GM20431 (cell line): ENCODE data around the gene F13B.
"Not testable (repeated sequence)": the region's sequence is repeated elsewhere in the genome, so short reads cannot be mapped to it uniquely, and the experiment has no call there.

Experiments used
- in situ Hi-C: fragments of 300-500 bp; cut with MseI, MboI; formaldehyde crosslinking; loops from one replicate; pipeline ENCODE4 v1.15.0; 2020; ENCODE audit warnings: low sequenced_read_pairs; ENCODE audit not compliant: unreplicated experiment

The F13B gene

GRCh38 chr1:197062692-197063091, 4.4 kb downstream of the F13B start:
- in situ Hi-C loops, result no loop called here

DNA sequence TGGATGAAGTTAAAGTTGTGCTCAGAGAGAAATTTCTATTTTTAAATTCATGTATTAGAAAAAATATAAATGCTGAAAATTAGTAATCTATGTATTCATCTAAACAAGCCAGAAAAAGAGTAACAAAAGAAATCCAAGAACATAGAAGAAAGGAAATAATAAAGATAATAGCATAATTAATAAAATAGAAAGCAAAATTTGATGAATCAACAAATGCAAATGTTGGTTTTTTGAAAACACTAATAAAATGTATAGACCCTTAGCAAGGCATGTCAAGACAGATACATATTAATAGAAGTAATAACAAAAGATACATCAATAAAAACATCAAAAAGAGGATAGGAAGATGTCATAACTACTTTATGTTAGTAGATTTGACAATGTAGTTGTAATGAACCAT, 18.0 kb downstream of the F13B start:
- in situ Hi-C loops, result no loop called here

DNA sequence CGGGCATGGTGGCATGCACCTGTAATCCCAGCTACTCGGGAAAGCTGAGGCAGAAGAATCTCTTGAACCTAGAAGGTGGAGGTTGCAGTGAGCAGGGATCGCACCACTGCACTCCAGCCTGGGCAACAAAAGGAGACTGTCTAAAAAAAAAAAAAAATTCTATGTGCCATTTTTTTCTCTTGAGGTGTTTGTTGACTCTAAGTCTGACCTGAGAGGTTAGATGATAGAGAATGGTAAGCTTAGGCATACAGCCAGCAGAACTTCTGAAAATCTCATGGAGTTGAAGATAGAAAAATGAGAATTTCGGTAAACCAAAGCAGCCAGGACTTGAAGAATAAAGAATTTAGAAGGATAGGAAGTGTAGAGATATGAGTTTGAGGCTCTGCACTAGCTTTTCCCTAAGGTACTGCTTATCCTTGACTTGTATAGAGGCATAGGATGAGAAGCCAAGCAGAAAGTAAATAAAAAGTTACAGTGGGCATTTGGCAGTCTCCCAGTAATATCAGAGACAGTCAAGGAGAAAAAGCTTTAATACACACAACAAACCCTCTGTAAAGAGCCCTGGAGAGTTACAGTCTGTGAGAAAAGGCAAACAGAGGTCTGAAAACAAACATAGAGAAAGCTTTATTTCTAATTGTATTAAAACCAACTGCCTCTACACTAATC, 24.3 kb downstream of the F13B start:
- in situ Hi-C loops, result no loop called here

DNA sequence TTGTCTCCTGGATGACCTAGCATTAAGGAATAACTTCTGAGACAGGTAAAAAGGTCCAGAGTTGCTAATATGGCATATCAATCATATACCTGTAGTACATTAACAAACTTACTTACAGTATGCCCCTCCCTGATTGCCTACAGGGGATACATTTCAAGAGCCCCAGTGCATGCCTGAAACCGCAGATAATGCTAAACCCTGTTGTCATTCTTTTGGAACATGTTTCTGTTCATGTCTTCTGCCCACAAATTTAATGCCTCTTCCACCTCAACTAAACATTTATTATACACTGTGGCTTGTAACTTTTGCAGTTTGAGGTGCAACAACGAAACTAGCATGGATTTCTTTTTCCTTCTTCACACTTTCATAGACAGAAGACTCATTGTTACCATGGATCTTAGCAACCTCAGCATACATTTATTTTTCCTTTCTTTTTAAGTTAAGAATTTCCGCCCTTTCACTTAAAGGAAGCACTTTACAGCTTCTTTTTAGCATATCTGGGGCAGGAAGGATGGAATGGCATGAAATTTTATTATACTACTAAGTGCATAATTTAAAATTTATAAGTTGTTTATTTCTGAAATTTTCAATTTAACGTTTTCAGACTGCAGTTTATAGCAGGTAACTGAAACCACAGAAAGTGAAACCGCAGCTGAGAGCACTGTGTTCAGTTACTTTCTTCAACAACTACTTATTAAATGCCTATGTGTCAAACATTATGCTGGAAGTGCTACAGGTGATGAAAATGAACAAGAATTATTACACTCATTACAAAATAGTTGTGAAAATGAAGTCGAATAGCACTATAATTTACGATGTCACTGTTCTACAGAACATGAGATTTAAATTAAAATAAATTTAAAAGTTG, 25.3 kb downstream of the F13B start:
- in situ Hi-C loops, result no loop called here

- in situ Hi-C loops, result no loop called here
These were observed 30.2 kb downstream of the F13B start for GRCh38 chr1:197036861-197037260.

GRCh38 chr1:197034631-197035339, 32.3 kb downstream of the F13B start:
- in situ Hi-C loops, result not testable (repeated sequence)

DNA sequence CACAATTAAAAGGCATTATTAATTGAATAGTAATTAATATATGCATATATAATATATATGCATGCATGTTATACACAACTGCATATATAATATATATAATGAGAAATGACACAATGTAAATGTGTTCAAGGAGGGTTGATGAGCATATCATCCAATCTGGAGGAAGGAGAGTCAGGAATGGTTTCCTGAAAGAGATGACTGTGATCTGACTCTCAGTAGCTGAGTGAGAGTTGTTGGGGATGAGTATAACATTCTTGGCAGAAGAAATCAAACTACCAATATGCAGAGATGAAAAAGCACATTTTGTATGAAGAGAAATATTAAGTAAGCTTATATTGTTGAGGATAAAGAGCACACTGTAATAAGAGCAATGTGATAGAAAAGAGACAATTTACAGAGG, 37.3 kb downstream of the F13B start:
- in situ Hi-C loops, result no loop called here

- in situ Hi-C loops, result no loop called here
These were observed 39.7 kb downstream of the F13B start for GRCh38 chr1:197027359-197027758.

GRCh38 chr1:197024460-197024859, 42.6 kb downstream of the F13B start:
- in situ Hi-C loops, result no loop called here

GRCh38 chr1:197021716-197022115, 45.3 kb downstream of the F13B start:
- in situ Hi-C loops, result no loop called here

DNA sequence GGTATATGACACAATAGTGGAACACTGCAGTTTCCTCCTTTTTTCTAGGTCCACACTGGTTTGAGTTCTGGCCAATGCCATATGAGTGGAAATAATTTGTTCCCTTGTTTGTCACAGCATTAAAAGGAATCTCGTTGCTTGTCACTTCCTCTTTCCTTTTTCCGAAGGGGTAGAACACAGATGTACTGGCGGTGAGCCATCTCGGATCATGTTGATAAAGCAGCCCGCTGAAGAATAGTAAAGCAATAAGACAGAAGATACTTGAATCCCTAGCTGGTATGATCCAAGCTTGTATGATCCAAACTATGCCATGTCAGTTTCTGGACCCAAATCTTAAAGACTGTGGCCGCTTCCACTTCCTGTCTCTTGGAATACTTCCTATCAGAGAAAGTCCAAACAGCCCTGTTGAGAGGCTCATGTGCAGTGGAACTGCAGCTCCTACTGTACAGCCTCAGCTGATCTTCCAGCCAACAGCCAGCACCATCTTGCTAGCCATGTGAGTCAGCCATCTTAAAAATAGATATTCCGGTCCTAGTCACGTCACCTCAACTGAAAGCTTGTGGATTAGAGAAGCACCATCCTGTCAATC, 49.4 kb downstream of the F13B start:
- in situ Hi-C loops, result no loop called here

DNA sequence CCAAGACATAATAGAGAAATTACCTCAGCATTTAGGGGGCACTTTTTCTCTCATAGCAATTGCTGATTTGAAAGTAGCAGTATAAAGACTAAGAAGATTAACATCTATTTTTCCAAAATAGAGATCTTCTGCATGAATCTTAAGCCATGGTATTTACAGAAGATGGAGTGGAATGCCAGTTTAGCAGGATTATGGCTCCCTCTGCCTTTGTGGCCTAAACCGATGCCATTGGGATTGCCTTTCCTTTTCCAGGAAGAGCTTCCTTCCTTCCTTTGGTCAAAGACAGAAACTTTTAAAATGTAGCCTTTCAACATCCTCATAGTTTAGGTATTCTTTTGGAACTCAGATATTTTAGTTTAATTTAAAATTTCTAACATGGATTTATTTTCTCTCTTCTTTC, 50.3 kb downstream of the F13B start:
- in situ Hi-C loops, result no loop called here

GRCh38 chr1:197013234-197013633, 53.8 kb downstream of the F13B start:
- in situ Hi-C loops, result no loop called here

GRCh38 chr1:197011614-197012013, 55.4 kb downstream of the F13B start:
- in situ Hi-C loops, result no loop called here

GRCh38 chr1:197008861-197009260, 58.2 kb downstream of the F13B start:
- in situ Hi-C loops, result no loop called here

DNA sequence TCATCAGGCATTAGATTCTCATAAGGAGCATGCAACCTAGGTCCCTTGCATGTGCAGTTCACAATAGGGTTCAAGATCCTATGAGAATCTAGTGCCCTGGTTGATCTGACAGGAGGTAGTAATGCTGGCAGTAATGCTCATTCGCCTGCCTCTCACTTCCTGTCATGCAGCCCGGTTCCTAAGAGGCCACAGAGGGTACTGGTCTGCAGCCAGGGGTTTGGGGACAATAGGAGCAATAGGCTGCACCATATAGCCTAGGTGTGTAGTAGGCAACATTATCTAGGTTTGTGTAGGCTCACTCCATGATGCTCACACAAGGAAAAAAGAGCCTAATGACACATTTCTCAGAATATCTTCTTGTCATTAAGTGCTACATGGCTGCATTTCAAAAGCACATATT, 63.9 kb downstream of the F13B start:
- in situ Hi-C loops, result no loop called here

- in situ Hi-C loops, result no loop called here
These were observed 65.2 kb downstream of the F13B start for GRCh38 chr1:197001828-197002227.

- in situ Hi-C loops, result no loop called here
These were observed 69.6 kb downstream of the F13B start for GRCh38 chr1:196997423-196997822.

GRCh38 chr1:196993916-196994315, 73.1 kb downstream of the F13B start:
- in situ Hi-C loops, result no loop called here

DNA sequence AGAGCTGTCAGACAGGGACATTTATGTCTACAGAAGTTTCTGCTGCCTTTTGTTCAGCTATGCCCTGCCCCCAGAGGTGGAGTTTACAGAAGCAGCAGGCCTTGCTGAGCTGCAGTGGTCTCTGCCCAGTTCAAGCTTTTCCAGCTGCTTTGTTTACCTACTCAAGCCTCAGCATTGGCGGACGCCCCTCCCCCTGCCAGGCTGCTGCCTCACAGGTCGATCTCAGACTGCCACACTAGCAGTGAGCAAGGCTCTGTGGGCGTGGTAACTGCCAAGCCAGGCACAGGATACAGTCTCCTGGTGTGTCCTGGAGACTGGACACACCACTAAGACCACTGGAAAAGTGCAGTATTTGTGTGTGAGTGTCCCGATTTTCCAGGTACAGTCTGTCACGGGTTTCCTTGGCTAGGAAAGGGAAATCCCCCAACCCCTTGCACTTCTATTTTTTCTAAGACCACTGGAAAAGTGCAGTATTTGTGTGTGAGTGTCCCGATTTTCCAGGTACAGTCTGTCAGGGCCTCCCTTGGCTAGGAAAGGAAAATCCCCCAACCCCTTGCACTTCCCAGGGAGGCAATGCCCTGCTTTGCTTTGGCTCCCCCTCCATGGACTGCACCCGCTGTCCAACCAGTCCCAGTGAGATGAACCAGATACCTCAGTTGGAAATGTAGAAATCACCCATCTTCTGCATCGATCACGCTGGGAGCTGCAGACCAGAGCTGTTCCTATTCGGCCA, 75.0 kb downstream of the F13B start:
- in situ Hi-C loops, result not testable (repeated sequence)
